IMR-90 (cell line): Measurements from ENCODE around the gene KLF9.

Experiments
- BHLHE40 ChIP-seq: fragments of 150-350 bp; IDR thresholded peaks from 2 replicates; pipeline ENCODE4 v1.6.1; 2016; ENCODE audit warnings: mild to moderate bottlenecking, low read depth, low read length
- MXI1 ChIP-seq: IDR thresholded peaks from 2 replicates; pipeline ENCODE4 v1.6.1; 2012; ENCODE audit warnings: low read depth, mild to moderate bottlenecking, low read length, moderate library complexity, borderline replicate concordance
- POLR2A ChIP-seq: IDR thresholded peaks from 2 replicates; pipeline ENCODE4 v1.6.1; 2012; ENCODE audit warnings: mild to moderate bottlenecking, low read depth, low read length
- RAD21 ChIP-seq: IDR thresholded peaks from 2 replicates; pipeline ENCODE4 v1.6.1; 2012; ENCODE audit warnings: low read length, improper control_type of control experiment
- RCOR1 ChIP-seq: IDR thresholded peaks from 2 replicates; pipeline ENCODE4 v1.6.1; 2012; ENCODE audit warnings: mild to moderate bottlenecking, low read length, improper control_type of control experiment; ENCODE audit not compliant: insufficient replicate concordance
- SMC3 ChIP-seq: fragments of 150-350 bp; IDR thresholded peaks from 2 replicates; pipeline ENCODE4 v1.6.1; 2016; ENCODE audit warnings: low read depth, mild to moderate bottlenecking, antibody characterized with exemption, low read length, moderate library complexity
- TF ChIP-seq, protein P1 (sequence below): fragments of 150-350 bp; IDR thresholded peaks from 2 replicates; pipeline ENCODE4 v1.6.1; 2017; ENCODE audit warnings: mild to moderate bottlenecking, antibody characterized with exemption, low read length, low read depth
- TF ChIP-seq, protein P2 (sequence below): conservative IDR thresholded peaks from 2 replicates; pipeline ENCODE4 v1.5.1; 2012; ENCODE audit warnings: mild to moderate bottlenecking, low read depth, low read length, improper control_type of control experiment

DNA sequence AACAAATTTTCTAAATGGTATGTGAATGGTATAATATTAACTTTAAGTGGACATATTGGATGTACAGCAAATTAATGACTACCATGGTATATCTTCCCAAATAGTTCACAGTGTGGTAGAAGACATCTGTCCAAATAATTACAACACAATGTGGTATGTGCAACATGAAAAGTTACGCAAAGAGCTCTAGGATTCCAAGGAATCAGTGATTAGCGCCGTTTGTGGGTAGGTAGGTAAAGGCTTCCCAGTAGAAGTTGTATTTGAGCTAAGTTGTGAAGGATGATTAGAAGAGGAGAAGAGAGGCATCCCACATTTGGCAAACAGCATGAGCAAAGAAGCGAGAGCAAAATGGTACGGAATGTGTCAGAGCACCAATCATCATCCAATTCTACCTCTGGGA, 14.3 kb upstream of the KLF9 start:
- TF ChIP-seq, protein P1, sequence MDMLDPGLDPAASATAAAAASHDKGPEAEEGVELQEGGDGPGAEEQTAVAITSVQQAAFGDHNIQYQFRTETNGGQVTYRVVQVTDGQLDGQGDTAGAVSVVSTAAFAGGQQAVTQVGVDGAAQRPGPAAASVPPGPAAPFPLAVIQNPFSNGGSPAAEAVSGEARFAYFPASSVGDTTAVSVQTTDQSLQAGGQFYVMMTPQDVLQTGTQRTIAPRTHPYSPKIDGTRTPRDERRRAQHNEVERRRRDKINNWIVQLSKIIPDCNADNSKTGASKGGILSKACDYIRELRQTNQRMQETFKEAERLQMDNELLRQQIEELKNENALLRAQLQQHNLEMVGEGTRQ: no peak
- TF ChIP-seq SMC3: no peak
- TF ChIP-seq POLR2A: no peak
- TF ChIP-seq, protein P2, sequence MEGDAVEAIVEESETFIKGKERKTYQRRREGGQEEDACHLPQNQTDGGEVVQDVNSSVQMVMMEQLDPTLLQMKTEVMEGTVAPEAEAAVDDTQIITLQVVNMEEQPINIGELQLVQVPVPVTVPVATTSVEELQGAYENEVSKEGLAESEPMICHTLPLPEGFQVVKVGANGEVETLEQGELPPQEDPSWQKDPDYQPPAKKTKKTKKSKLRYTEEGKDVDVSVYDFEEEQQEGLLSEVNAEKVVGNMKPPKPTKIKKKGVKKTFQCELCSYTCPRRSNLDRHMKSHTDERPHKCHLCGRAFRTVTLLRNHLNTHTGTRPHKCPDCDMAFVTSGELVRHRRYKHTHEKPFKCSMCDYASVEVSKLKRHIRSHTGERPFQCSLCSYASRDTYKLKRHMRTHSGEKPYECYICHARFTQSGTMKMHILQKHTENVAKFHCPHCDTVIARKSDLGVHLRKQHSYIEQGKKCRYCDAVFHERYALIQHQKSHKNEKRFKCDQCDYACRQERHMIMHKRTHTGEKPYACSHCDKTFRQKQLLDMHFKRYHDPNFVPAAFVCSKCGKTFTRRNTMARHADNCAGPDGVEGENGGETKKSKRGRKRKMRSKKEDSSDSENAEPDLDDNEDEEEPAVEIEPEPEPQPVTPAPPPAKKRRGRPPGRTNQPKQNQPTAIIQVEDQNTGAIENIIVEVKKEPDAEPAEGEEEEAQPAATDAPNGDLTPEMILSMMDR: no peak
- no peak for TF ChIP-seq RAD21
- no peak for TF ChIP-seq MXI1
- no peak for TF ChIP-seq RCOR1
- no peak for TF ChIP-seq BHLHE40
